Measurements from ENCODE around the gene TEX51. TPM values are rescaled to one million over a fixed set of nuclear protein-coding genes. Genes with fewer than 3 reads are reported as not detected.

Gene TEX51
- total and polyA plus RNA-seq, 2 donors (not counting 3 experiments of a cell fraction or from before 2014, with no cell fraction given): not detected

- FAIRE-seq: no peak
- BruUV-seq (replicated peaks): no TSS peak
- TF ChIP-seq FOS (IDR thresholded peaks at IDR 0.05; ENCODE audit: borderline replicate concordance, insufficient read depth, low read length) (no peak), CTCF (IDR thresholded peaks at IDR 0.05; ENCODE audit: extremely low read depth in 1 of 2, insufficient read depth in 1 of 2, low read depth in 1 of 2, low read length in 2 of 2) (no peak), JUN (IDR thresholded peaks at IDR 0.05; ENCODE audit: borderline replicate concordance, insufficient read depth, insufficient read length, low read depth) (no peak), POLR2A (IDR thresholded peaks at IDR 0.05; ENCODE audit: low read depth, low read length) (no peak), POLR2AphosphoS5 (IDR thresholded peaks at IDR 0.05; ENCODE audit: insufficient read depth, low read depth, low read length) (no peak), EZH2 (IDR thresholded peaks at IDR 0.05; ENCODE audit: borderline replicate concordance, low read depth, low read length, severe bottlenecking) (no peak), GATA2 (IDR thresholded peaks at IDR 0.05; ENCODE audit: insufficient read depth, insufficient read length, low read depth, low read length) (no peak), MYC (IDR thresholded peaks at IDR 0.05; ENCODE audit: low read depth, low read length) (no peak)
- TF ChIP-seq, protein P1, sequence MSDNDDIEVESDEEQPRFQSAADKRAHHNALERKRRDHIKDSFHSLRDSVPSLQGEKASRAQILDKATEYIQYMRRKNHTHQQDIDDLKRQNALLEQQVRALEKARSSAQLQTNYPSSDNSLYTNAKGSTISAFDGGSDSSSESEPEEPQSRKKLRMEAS (IDR thresholded peaks at IDR 0.05; ENCODE audit: insufficient read depth, insufficient read length): no peak
These were observed 33.8 kb upstream of the TEX51 start for GRCh38 chr2:126864861-126865260.

More at GRCh38 chr2:126864861-126865260, 33.8 kb upstream of the TEX51 start:
- POLR2A ChIA-PET: no interaction called here
- no peak overlapping the region for H3K27ac ChIP-seq (ENCODE audit: insufficient read depth, low read depth, low read length)
- no peak overlapping the region for H3K4me3 ChIP-seq (replicated peaks in 1 of 3; ENCODE audit: insufficient read depth in 1 of 3, low read depth in 1 of 3, low read length in 3 of 3)
- H3K9me1 ChIP-seq (replicated peaks; ENCODE audit: control insufficient read depth, extremely low read depth, insufficient read depth, low read length): no peaks in the 10 kb centered on the region
- dilution Hi-C loops (cut with MboI; ENCODE audit: extremely low pct_ligation_motif_present, low sequenced_read_pairs): no loop called here
- H3K9ac ChIP-seq (replicated peaks; ENCODE audit: extremely low read depth, insufficient read depth, low read length): no peak overlapping the region
- no peaks in the 10 kb centered on the region for H3K79me2 ChIP-seq (ENCODE audit: control insufficient read depth, insufficient read depth, low read length)
- H4K20me1 ChIP-seq (replicated peaks; ENCODE audit: control insufficient read depth, extremely low read depth, insufficient read depth, low read length): no peaks in the 10 kb centered on the region
- no peaks in the 10 kb centered on the region for H3K27me3 ChIP-seq (ENCODE audit: control insufficient read depth in 2 of 2, insufficient read depth in 2 of 2, low read length in 2 of 2)
- CTCF ChIA-PET: no interaction called here
- no peak overlapping the region for H2AFZ ChIP-seq (ENCODE audit: low read depth, low read length)
- DNase-seq (ENCODE audit: low read depth, low spot score): no peak
- H3K4me2 ChIP-seq (ENCODE audit: insufficient read depth, low read length): no peak overlapping the region
- no peaks in the 10 kb centered on the region for H3K4me1 ChIP-seq (ENCODE audit: control insufficient read depth, extremely low read depth, insufficient read depth, low read length)
- H3K9me3 ChIP-seq (replicated peaks; ENCODE audit: control insufficient read depth, insufficient read depth, low read length): no peaks in the 10 kb centered on the region
- intact Hi-C loops (cut with micrococcal nuclease): no loop called here
- H3K36me3 ChIP-seq (ENCODE audit: control insufficient read depth in 2 of 2, extremely low read depth in 1 of 2, insufficient read depth in 2 of 2, low read length in 2 of 2): no peaks in the 10 kb centered on the region

Data from endothelial cell of umbilical vein (primary cell).